PC-3 (cell line): ENCODE data around the gene KREMEN2. TPM values are rescaled to one million over a fixed set of nuclear protein-coding genes. Genes with fewer than 3 reads are reported as not detected.

Source experiments
- ATAC-seq: fragments of 200-7000 bp; cut with Tn5 transposase; 2 replicates; pipeline ENCODE4 v1.9.1; 2020; ENCODE audit warnings: mild to moderate bottlenecking, moderate library complexity
- BruUV-seq: library from RNA; stranded (reverse); fragments of 400-500 nt; replicated peaks from 2 replicates; lab custom pipeline; 2021; lab: Mats Ljungman, UMichigan
- CTCF ChIA-PET: fragments of 300-600 bp; sonication (Branson Sonifier 250); formaldehyde crosslinking; loops from one replicate; lab custom pipeline; 2022; ENCODE audit warnings: antibody characterized with exemption; lab: Charles Lee
- POLR2A ChIA-PET: fragments of 300-600 bp; sonication (Branson Sonifier 250); formaldehyde crosslinking; loops from one replicate; lab custom pipeline; 2022; ENCODE audit warnings: antibody characterized with exemption; ENCODE audit not compliant: unreplicated experiment; lab: Charles Lee
- DNase-seq: peaks from one replicate; pipeline ENCODE4 v3.0.0-alpha.2; 2015
- H2AFZ ChIP-seq: fragments of 300-600 bp; sonication (generic); 2 replicates; pipeline ENCODE4 v1.6.0; 2016; ENCODE audit warnings: antibody characterized with exemption, low read length
- H3F3A ChIP-seq: fragments of 300-600 bp; sonication (generic); one replicate; pipeline ENCODE4 v1.6.0; 2017; ENCODE audit warnings: antibody characterized with exemption, low read length, control low read depth, mild to moderate bottlenecking; ENCODE audit not compliant: unreplicated experiment
- H3K27ac ChIP-seq: fragments of 300-600 bp; sonication (generic); 2 replicates; pipeline ENCODE4 v1.5.1; 2016; ENCODE audit warnings: mild to moderate bottlenecking, low read length
- H3K27me3 ChIP-seq: fragments of 300-600 bp; sonication (generic); 2 replicates; pipeline ENCODE4 v1.6.1; 2016; ENCODE audit warnings: low read length, mixed read lengths
- H3K36me3 ChIP-seq: fragments of 300-600 bp; sonication (generic); 2 replicates; pipeline ENCODE4 v1.6.1; 2016; ENCODE audit warnings: low read depth, mixed run types, low read length, mixed read lengths
- H3K4me1 ChIP-seq: fragments of 300-600 bp; sonication (generic); 2 replicates; pipeline ENCODE4 v1.5.1; 2016; ENCODE audit warnings: low read length; ENCODE audit not compliant: insufficient read depth
- H3K4me2 ChIP-seq: fragments of 300-600 bp; sonication (generic); 2 replicates; pipeline ENCODE4 v1.6.0; 2016; ENCODE audit warnings: low read length
- H3K4me3 ChIP-seq: fragments of 300-600 bp; sonication (generic); 2 replicates; pipeline ENCODE4 v1.5.1; 2016; ENCODE audit warnings: mild to moderate bottlenecking, low read length, mixed read lengths
- H3K79me2 ChIP-seq: fragments of 300-600 bp; sonication (generic); 2 replicates; pipeline ENCODE4 v1.6.1; 2017; ENCODE audit warnings: low read length, mixed read lengths
- H3K9ac ChIP-seq: fragments of 300-600 bp; sonication (generic); 2 replicates; pipeline ENCODE4 v1.6.0; 2016; ENCODE audit warnings: mild to moderate bottlenecking, low read length
- H3K9me2 ChIP-seq: fragments of 300-600 bp; sonication (generic); replicated peaks from 2 replicates; pipeline ENCODE4 v1.6.1; 2016; ENCODE audit warnings: mixed run types, low read length, mixed read lengths
- H3K9me3 ChIP-seq: fragments of 300-600 bp; sonication (generic); 2 replicates; pipeline ENCODE4 v1.6.1; 2016; ENCODE audit warnings: low read length, mixed read lengths
- H4K20me1 ChIP-seq: fragments of 300-600 bp; sonication (generic); 2 replicates; pipeline ENCODE4 v1.6.1; 2016; ENCODE audit warnings: low read length, mixed read lengths
- CTCF ChIP-seq: fragments of 300-600 bp; sonication (generic); conservative IDR thresholded peaks from 2 replicates; pipeline ENCODE4 v1.5.1; 2017; ENCODE audit warnings: antibody characterized with exemption, low read depth, mild to moderate bottlenecking, low read length
- EZH2 ChIP-seq: fragments of 300-600 bp; sonication (generic); IDR thresholded peaks from one replicate; pipeline ENCODE4 v1.6.1; 2017; ENCODE audit warnings: antibody characterized with exemption, mild to moderate bottlenecking, low read length; ENCODE audit not compliant: unreplicated experiment
- EZH2phosphoT487 ChIP-seq: fragments of 300-600 bp; sonication (generic); IDR thresholded peaks from 2 replicates; pipeline ENCODE4 v1.6.1; 2018; ENCODE audit warnings: mild to moderate bottlenecking, antibody characterized with exemption, low read length, borderline replicate concordance
- intact Hi-C: fragments of 100-400 bp; cut with micrococcal nuclease; formaldehyde crosslinking; loops from 2 replicates; pipeline ENCODE4 v1.9.0; 2023
- total RNA-seq: library from RNA; depleted of rRNA; stranded (reverse); fragments of >200 nt; gene quantifications from 2 replicates; pipeline ENCODE4 v1.2.3, GENCODE V29; 2014

KREMEN2 gene
- total RNA-seq, 1 experiment from 2014 or later: 3.6 TPM

GRCh38 chr16:2950353-2950724, 13.7 kb upstream of the KREMEN2 start:
- no peak overlapping the region for H3K9ac ChIP-seq
- intact Hi-C loops: no loop called here
- H3K9me2 ChIP-seq: no peaks in the 10 kb centered on the region
- ATAC-seq (no peak), DNase-seq (no peak)
- no peaks in the 10 kb centered on the region for H3K9me3 ChIP-seq
- no peaks in the 10 kb centered on the region for H3K79me2 ChIP-seq
- H3K36me3 ChIP-seq: no peaks in the 10 kb centered on the region
- H3K4me3 ChIP-seq: no peak overlapping the region
- H3K4me2 ChIP-seq: no peak overlapping the region
- TF ChIP-seq CTCF: no peak
- no peak for TF ChIP-seq EZH2phosphoT487
- TF ChIP-seq EZH2: no peak
- no peak overlapping the region for H2AFZ ChIP-seq
- H3F3A ChIP-seq: no peaks in the 10 kb centered on the region
- no TSS peak for BruUV-seq
- no peaks in the 10 kb centered on the region for H3K4me1 ChIP-seq
- ChIA-PET POLR2A (no interaction called here), CTCF (interaction anchor here (0.6 kb wide), 1 partner anchor 15 kb away, joined by 15 read pairs; no protein-coding TSS in a partner anchor)
- H3K27ac ChIP-seq: no peak overlapping the region
- H3K27me3 ChIP-seq: no peaks in the 10 kb centered on the region
- H4K20me1 ChIP-seq: no peaks in the 10 kb centered on the region

- H3K4me1 ChIP-seq: no peaks in the 10 kb centered on the region
- intact Hi-C loops: no loop called here
- H4K20me1 ChIP-seq: no peaks in the 10 kb centered on the region
- no peaks in the 10 kb centered on the region for H3K27me3 ChIP-seq
- no peak overlapping the region for H3K4me3 ChIP-seq
- no peak overlapping the region for H2AFZ ChIP-seq
- DNase-seq: no peak
- ChIA-PET POLR2A (no interaction called here), CTCF (no interaction called here)
- no peak overlapping the region for H3K27ac ChIP-seq
- no peak overlapping the region for H3K9ac ChIP-seq
- no peaks in the 10 kb centered on the region for H3K9me3 ChIP-seq
- H3K79me2 ChIP-seq: no peaks in the 10 kb centered on the region
- no peaks in the 10 kb centered on the region for H3K9me2 ChIP-seq
- no peak overlapping the region for H3K4me2 ChIP-seq
- H3F3A ChIP-seq: no peaks in the 10 kb centered on the region
- no TSS peak for BruUV-seq
- no peaks in the 10 kb centered on the region for H3K36me3 ChIP-seq
- ATAC-seq: no peak
- TF ChIP-seq CTCF (no peak), EZH2phosphoT487 (no peak), EZH2 (no peak)
Observed at GRCh38 chr16:2950773-2951172, 13.3 kb upstream of the KREMEN2 start.

GRCh38 chr16:2952679-2953078, 11.4 kb upstream of the KREMEN2 start:
- Histone ChIP-seq H3K4me3 (no peak overlapping the region), H3K79me2 (no peaks in the 10 kb centered on the region), H3K27me3 (no peaks in the 10 kb centered on the region), H3K9ac (no peak overlapping the region), H3K4me1 (no peaks in the 10 kb centered on the region), H3K4me2 (no peak overlapping the region), H3K9me2 (no peaks in the 10 kb centered on the region), H3K9me3 (no peaks in the 10 kb centered on the region), H2AFZ (no peak overlapping the region), H4K20me1 (no peaks in the 10 kb centered on the region), H3F3A (no peaks in the 10 kb centered on the region), H3K27ac (no peak overlapping the region), H3K36me3 (no peaks in the 10 kb centered on the region)
- ATAC-seq (peak; percentile 58), DNase-seq (peak; percentile 34)
- ChIA-PET CTCF (interaction anchor here (0.6 kb wide), 3 partner anchors 27 to 37 kb away, joined by 3 to 6 read pairs (median 3); no protein-coding TSS in a partner anchor), POLR2A (no interaction called here)
- intact Hi-C loops: no loop called here
- TF ChIP-seq EZH2phosphoT487: no peak
- TF ChIP-seq EZH2: no peak
- TF ChIP-seq CTCF: no peak
- no TSS peak for BruUV-seq
